Femur (tissue), 1 donor: ENCODE data around the gene GABBR2.

Experiments used
- DNase-seq: peaks from one replicate; pipeline ENCODE4 v3.0.0-alpha.2; 2017

The GABBR2 gene

DNA sequence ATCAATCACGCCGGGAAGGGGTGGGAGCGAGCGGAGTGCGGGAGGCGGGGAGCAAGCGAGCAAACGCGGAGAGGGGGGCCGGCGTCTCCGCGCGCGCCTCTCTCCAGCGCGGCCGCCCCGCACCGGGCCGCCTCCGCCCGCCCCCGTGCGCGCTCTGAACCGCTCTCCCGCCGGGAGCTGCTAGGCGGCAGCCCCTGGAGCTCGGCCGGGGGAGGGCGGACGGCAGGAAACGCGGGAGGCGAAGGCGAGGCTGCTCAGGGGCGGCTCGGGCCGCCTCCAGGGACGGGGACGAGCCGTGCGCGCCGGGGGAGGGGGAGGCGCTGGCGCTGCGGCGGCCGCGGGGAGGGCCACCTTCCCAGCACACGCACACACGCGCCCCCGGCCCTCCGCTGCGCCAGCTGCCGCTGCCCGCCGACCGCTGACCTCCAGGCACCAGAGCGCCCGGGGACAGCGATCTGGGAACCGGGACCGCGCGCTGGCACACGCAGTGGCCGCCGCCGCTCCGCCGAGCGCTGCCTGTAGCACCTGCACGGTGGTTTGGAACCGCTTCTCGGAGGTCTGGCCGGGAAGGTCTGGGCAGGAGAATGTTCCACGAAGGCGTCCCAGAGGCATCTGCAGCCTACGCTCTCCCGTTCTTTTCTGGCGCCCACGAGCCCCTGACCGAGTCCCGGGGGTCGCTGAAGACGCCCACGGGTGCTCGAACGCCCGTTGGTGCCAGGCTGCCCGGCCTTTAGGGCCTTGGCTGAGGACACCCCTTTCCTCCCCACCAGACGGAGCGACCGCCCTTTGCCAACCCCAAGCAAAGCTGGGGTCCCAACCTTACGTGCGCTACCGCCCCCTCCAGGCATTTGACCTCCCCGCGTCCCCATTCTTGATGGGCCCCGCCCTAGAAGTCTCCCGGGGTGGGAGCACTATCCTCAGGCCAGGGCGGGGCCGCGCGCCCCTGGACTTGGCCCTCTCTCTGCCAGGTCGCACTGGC lies at the start of gene GABBR2:
Gene GABBR2 (minus strand): TSS at position 3 of the 979 bp plus-strand sequence. CDS start 198 bp downstream, outside the sequence.
- DNase-seq = no peak

DNA sequence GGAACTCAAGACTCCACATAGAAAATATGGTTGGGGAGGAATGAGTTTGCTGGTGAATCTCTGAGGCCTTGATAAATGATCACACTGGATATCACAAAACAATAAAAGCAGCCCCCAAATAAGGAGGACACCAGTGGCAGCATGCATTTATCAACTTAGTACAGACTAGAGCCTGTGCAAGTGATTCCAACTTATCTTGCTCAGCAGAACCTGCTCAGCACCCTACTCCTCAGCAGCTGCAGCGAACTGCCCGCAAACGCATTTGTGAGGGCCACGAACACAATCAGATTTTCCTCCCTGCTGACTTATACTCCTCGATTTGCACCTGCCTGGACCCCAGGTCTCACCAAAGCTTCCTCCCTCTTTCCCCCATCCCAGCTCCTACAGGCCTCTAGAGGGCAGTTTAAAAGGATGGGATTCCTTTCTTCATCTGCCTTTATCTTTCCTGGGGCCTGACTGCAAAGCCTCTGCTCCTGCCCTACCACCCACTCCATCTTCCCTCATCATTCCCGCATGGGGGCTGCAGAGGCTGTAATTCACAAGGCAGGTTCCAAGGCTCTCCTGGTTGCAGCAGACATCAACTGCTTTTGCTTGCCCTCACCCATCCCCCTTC lies 46.4 kb upstream of the GABBR2 start:
- no peak for DNase-seq

DNA sequence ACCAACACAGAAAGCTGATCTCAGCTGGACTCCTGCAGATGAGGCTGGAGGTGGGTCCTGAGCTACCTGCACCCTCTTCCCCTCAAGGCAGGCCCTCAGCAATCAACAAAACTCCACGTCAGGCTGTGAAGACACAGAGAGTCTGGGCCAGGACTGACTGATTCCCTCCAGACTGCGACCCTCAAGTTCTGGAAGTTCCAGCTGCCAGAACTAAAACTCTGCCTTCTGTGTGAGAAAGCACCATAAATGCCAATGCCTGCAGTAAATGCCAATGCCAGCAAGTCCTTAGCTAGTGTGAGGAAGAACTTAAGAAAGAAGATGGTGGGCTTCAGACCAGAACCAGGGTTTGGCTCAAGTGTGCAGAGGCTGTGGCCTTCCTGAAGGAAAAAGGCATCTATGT lies 42.5 kb upstream of the GABBR2 start:
- no peak for DNase-seq

DNA sequence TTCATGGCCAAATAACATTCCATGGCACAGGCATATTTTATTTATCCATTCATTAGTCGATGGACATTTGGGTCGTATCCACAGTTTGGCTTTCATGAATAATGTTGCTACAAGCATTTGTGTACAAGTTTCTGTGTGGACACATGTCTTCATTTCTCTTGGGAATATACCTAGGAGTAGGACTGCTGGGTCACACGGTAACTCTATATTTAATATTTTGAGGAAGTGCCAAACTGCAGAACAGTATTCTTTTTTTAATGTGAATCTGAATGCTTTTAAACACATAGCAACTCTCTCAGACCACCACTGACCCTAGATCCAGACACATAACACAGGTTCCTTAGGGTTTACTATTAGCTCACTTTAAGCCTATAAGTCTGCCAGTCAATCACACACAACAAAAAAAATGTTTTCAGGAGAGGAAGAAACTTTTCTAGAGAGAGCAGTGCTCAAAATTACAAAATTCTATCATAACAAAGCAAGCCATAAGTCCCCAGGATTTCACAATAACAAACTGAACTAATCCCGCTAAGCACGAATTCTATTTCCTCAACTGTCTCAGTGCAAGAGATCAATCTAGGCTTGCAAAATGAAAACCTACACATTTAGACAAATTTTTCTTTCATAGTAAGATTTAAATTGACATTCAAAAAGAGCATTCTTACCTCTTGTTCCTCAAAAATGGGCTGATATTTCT lies 41.8 kb upstream of the GABBR2 start:
- no peak for DNase-seq

DNA sequence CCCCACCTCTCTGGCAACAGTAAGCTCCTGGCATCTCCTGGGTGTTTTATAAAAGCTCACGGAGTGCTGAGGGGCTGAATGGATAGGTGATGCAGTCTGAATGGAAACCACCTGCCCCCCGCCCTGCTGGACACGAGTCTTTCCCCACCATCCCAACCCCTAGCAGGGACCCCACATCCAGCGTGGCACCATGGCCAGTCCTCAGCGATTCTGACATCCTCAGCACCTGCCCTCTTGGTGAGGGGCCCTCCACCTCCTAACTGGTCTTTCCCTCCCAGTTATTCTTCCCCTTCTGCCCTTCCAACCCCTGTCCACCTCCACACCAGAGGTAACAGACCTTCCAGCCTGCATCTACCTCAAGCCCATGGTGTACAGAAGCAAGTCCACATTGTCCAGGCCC lies 38.7 kb upstream of the GABBR2 start:
- DNase-seq = no peak

DNA sequence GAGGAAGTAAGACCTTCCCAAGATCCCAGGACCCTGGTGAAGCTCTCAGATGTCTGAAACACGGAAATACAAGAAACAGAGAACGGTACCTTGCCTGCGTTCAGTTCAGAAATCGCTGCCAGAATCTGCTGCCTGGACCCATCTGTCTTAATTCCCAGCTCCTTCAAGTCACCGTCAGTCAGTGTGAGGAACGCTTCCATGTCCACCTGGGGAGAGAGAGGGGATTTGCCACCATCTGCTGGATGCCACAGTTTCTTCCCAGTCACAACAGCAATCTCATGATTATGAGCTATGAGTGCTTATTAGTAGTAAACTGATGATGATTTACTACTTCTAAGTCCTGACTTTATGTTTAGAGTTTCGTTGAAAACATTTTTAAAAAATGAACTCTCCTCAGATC lies 36.7 kb upstream of the GABBR2 start:
- no peak for DNase-seq

DNA sequence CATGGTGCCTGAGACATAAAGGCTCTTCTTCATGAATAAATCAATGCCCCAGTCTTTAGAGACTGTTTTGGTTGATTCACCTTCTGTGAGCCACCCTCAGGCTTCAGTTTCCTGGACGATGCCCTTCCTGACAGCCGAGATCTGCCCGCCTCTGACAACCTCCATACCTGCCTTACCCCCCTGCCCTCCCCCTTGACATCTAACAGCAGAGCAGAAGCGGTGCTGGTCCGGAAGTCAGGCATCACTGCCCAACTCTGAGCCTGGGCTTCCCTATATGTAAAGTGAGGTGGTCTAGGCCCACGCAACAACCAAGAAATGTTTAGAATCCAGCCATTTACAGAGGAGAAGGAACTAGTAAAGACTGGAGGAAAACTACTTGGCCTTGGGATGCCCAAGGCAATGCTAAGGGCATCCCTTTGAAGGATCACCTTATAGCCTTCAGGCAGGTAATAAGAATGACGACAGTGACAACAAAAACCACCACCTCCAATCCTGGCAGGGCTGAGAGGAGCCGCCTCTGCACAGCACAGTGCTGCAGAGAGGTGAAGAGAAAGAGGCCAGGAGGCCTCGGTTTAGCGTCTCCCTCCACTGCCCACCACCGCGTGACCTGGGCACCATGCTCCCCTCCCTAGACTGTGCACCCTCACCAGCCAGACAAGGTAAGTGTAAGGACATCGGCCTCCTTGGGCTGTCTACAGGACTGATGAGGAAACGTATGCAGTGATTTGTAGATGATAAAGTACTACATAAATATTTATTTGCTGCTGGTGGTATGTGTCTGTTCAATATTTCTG lies 35.3 kb upstream of the GABBR2 start:
- no peak for DNase-seq

DNA sequence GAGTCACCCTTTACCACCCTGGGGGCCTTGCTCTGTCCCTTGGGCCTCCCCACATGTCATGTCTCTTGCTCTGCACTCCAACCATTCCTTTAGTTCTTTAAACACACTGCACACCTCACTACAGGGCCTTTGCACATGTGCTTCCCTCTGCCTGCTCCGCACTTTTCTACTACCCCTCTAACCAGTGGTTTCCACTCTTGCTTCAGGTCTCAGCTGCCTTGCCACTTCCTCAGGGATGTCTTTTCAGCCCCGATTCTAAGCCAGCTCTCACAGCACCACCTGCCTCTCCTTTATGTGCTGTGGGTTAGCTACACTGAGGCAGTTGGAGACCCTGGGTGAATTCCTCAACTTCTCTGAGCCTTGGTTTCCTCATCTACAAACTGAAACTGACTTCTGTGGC lies 34.6 kb upstream of the GABBR2 start:
- no peak for DNase-seq

DNA sequence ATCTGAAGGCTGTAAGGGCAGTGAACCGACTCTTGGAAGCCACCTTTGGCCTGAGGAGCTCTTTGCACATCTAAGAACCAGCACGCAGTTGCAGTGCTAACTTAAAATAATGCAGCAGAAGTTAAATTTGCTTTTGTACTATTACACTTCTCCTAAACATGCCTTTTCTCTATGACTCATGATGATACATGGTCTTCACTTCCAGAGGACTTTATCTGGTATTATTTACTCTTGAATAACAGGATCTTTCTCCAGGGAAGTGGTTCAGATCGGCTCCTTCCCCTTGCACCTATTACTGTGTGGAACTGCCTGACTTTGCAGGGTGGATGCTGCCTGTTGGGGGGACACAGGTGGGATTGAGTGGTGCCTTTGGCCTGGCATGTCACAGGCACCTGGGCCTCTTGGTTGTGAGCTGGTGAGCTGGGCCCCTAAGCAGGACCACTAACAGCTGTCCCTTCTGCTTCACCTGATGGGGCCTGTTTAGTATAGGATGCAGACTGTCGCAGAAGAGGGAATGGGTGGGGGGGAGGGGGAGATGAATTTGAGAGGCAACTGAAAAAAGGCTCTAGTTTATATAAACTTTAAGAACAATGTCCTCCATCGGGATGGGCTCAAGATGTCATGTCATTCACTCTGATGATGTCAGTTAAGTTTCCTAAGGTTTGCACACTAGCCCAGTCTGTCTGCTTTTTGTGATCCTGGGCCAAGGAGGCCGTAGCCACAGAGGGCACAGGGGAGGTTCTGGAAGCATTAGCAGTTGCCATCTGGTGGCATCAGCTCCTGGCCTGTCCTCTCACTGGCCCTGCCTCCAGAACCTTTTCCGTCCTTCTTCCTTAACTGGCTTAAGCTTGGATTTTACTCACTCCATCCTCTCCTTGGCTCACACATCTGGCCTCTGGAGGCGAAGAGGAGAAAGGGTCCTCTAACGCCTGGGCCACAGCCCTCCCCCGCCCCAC lies 33.9 kb upstream of the GABBR2 start:
- no peak for DNase-seq

DNA sequence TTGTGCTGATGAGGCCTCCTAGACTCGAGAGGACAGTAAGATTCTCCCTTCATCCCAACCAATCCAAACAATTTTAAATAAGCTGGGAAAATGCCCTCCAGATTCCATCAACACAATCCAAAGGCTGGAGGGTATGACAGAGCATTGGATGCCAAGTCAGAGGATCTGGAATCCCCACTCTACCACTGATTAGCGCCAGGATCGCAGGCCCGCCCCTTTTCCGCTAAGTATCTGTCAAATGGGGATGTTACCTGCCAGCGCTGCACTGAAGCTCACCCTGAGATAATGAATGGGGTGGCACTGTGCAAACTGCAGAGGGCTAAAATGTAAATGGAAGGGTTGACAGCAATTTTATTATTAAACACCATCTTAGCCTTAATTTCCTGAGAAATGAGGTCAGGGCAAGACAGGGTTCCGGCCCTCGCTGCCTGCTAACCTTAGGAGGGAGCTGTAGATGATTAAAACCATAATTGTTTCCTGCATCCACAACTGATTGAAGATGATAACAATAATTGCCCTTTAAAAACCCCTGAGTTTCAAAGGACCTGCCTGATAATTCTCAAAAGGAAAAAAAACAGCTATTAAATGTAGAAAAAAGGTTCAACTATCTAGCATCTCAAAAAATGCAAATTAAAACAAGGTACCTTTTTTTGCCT lies 31.6 kb upstream of the GABBR2 start:
- no peak for DNase-seq

DNA sequence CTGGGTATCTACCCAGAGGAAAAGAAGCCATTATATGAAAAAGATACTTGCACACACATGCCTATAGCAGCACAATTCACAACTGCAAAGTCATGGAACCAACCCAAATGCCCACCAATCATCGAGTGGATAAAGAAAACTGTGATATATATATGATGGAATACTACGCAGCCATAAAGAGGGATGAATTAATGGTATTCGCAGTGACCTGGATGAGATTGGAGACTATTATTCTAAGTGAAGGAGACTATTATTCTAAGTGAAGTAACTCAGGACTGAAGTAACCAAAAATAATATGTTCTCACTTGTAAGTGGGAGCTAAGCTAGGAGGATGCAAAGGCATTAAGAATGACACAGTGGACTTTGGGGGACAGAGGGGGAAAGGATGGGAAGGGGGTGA lies 30.0 kb upstream of the GABBR2 start:
- DNase-seq = no peak

DNA sequence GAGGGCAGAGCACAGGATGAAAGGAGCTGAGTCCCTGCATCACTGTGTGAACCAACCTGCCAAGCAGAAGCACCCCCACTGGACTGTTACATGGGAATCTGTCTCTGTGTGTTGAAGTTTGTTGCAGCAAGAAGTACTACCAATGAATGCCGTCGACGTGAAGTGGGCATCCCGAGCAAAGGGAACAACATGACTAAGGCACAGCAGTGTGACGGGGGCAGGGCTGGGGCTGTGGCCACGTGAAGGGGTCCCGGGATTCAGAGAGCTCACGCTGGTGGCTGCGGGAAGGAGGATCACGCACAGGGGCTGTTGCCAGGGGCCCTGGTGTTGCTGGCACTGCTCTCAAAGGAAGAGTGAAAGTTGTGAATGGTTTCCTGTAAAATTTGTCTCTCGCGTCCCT lies 27.5 kb upstream of the GABBR2 start:
- no peak for DNase-seq

DNA sequence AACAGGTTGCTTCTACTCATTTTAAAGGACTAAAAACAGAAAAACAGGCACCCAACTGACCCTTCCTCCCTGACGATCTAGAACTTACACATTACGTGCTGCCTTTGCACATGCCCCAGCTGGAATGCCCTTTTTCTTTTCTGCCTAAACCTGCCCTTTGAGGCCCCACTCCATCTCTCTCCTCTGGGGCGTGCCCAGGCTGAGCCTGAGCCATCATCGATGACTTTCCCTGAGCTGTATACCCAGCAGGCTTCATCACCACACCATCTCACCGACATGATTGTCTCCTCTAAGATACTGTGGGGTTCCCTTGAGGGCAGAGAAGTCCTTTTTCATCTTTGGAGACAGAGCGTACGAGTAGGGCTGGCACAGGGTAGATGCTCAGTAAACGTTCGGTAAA lies 24.1 kb upstream of the GABBR2 start:
- no peak for DNase-seq

DNA sequence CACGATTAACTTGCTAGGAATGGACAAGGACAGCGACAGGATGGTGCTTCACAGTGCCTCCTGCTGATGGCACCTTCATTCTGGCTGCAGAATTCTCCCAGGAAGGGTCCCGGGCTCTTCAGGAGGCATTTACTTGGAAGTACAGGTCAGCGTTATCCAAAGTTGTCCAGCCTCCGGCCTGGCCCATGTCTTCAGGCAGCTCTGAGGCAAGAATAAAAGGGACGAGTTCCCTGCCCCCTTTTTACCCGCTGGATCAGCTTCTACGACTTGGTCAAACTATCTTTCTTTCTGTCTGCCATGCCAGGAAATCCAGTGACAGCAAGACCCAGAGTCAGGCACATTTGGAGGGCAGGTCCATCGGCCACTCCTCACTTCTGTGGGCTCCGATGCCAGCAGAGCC lies 23.4 kb upstream of the GABBR2 start:
- no peak for DNase-seq

DNA sequence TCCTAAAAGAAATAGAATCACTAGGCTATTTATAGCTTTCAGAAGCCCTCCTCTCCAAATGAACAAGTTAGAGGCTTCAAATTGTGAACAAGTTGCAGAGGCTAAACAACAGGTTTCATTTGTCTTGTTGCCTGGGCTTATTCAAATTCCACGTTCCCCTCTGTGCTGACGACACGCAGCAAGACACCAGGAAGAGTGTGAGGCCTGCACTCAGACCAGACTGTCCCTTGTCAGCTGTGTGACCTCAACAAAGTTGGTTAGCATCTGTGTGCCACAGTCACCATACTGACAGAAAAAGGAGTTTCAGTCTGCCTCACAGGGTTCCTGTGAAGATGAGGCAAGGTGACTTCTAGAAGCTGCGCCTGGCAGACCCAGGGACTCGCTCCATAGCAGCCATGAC lies 22.1 kb upstream of the GABBR2 start:
- no peak for DNase-seq

DNA sequence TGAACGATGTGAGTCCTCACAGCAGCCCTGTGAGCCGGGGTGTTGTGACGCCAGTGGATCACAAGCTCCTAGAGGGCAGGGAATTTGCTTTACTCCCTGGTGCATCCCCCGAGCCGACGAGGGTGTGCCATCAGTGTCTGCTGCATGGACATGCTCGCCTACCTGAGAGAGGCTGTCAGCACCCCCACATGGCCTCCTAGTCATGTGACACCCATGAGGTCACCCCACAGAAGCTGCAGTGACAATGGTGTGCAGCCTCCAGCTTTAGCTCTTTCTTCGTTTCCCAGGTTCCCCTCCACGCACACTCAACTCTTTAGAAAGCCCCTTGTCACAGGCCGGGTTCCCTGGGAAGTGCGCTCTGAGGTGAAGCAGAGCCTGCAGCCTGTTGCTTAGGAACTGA lies 19.8 kb upstream of the GABBR2 start:
- no peak for DNase-seq

DNA sequence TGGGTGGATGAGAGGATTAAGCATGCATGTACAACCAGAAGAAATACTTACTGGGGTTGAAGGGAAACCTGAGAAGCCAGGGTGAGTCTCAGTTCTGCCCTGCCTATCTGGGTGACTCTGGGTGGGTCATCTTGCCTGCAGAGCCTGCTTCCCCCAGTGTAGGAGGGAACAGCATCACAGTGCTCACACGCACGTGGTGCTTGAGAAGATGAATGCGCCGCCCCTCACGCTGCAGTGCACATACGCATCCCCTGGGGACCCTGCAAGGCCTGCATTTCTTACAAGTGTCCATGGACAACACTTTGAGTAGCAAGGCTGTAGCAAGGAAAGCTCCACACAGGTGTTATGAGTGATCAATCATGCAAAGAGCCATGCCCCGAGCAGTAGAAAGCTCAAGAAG lies 18.7 kb upstream of the GABBR2 start:
- DNase-seq = no peak

DNA sequence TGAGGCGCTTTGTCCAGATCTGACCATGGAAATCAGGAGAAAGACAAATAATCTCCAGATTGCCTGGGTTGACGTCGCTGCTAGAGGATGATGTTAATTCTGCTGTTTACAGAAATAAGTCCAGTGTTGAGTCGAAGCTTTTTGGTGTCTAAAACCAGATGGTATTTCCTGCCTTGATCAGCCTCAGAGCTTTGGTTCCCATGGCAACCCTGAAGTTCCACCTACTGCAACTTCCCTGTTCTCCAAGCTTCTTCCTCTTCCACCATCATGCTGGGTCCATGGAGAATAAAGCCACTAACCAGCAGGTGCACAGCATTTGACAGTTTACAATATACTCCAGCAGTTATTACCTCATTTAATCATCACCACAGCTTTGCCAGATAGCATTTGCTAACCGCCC lies 18.0 kb upstream of the GABBR2 start:
- DNase-seq = peak; percentile 40

DNA sequence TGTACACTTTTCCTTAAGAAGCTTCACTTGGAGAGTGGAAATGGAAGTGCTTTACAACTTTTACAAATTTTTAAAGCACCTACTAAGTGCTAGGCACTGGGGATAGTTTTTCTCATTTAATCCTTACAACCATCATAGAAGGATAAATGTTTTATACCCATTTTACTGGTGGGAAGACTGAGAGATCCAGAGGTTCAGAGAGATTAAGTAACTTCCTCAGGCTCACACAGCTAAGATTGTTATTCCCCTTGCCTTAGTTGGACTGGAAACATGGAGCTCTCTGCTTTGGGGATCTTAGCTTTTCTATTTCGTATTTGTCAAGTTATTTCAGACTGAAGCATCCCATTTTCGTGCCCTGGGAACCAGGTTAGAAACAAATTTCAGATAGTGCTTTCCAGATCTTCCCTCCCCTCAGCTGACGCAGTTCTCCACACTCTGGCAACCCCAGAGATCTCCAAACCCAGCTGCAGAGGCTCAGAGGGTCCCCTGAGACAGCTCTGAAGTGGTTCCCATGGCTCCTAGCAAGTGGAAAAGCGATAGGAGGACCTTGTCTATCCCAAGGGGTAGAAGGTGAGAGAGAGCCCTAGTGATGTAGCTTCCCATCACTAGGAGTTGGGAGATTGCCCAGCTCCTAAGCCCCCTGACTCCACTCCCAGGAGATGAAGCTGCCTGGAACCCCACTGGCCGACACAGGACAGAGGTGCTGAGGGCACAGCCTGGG lies 16.2 kb upstream of the GABBR2 start:
- no peak for DNase-seq

DNA sequence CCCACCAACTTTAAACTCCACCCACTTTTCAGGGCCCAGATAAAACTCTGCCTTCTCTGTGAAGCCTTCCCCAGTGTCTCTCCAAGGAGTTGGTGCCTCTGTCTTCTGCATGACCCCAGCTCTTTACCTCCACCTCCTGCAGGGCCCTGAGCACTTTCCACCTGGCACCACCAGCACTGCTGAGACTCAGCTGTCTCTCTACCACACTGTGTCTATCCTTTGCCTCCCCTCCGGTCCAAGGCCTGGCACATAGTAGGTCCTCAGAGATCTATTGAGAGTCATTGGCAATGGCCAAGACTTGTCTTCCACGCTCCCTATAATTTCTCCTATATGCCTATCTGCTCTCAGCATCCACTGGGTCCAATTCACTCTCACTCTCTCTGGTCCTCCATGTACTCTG lies 12.9 kb upstream of the GABBR2 start:
- DNase-seq = no peak
